IgD-negative memory B cell (primary cell): Measurements from ENCODE around the gene DUS3L. TPM values are rescaled to one million over a fixed set of nuclear protein-coding genes. Genes with fewer than 3 reads are reported as not detected.
"Not testable (repeated sequence)": the region's sequence is repeated elsewhere in the genome, so short reads cannot be mapped to it uniquely, and the experiment has no call there.

Experiments used
- H3K27ac Mint-ChIP-seq, 3 donors: one replicate each; pipeline ENCODE4 v1.8.0; 2020 to 2022; ENCODE audit warnings: mild to moderate bottlenecking in 3 of 3, mixed read lengths in 3 of 3, moderate library complexity in 1 of 3
- H3K27me3 Mint-ChIP-seq: one replicate; pipeline ENCODE4 v1.8.0; 2021; ENCODE audit warnings: mixed read lengths
- H3K36me3 Mint-ChIP-seq: one replicate; pipeline ENCODE4 v1.8.0; 2020; ENCODE audit warnings: mild to moderate bottlenecking, mixed read lengths
- H3K4me1 Mint-ChIP-seq, 3 donors: one replicate each; pipeline ENCODE4 v1.8.0; 2020 to 2022; ENCODE audit warnings: mixed read lengths in 3 of 3, mild to moderate bottlenecking in 1 of 3
- H3K4me3 Mint-ChIP-seq, 4 donors: one replicate each; pipeline ENCODE4 v1.8.0; 2020 to 2022; ENCODE audit warnings: mild to moderate bottlenecking in 4 of 4, mixed read lengths in 4 of 4, moderate library complexity in 3 of 4
- H3K9me3 Mint-ChIP-seq, 3 donors: one replicate each; pipeline ENCODE4 v1.8.0; 2020 to 2021; ENCODE audit warnings: mixed read lengths in 3 of 3, mild to moderate bottlenecking in 1 of 3
- polyA plus RNA-seq: library from polyadenylated mRNA; unstranded; fragments of 300-500 nt; fragmentation: Illumina TruSeq; gene quantifications from one replicate; pipeline ENCODE4 v1.2.3, GENCODE V29; 2021

DUS3L gene
- polyA plus RNA-seq, 1 donor from 2014 or later = 35.2 TPM

- Mint-ChIP-seq H3K36me3 (no peaks in the 10 kb centered on the region), H3K9me3 (no peaks in the 10 kb centered on the region), H3K27me3 (peaks cover 1% of the 10 kb centered on the region), H3K27ac (peak overlapping the region in 1 of 3 donors; percentile 13), H3K4me1 (no peaks in the 10 kb centered on the region), H3K4me3 (no peak overlapping the region)
Observed at GRCh38 chr19:5775668-5776309, 15.2 kb downstream of the DUS3L start.

GRCh38 chr19:5774921-5775320 is 16.0 kb downstream of the DUS3L start:
- Mint-ChIP-seq H3K27ac (no peak overlapping the region), H3K9me3 (no peaks in the 10 kb centered on the region), H3K36me3 (no peaks in the 10 kb centered on the region), H3K4me1 (no peaks in the 10 kb centered on the region), H3K4me3 (no peak overlapping the region), H3K27me3 (peaks cover 1% of the 10 kb centered on the region)

- Mint-ChIP-seq H3K27me3 (peaks cover 1% of the 10 kb centered on the region), H3K36me3 (no peaks in the 10 kb centered on the region), H3K4me3 (no peak overlapping the region), H3K4me1 (no peaks in the 10 kb centered on the region), H3K9me3 (no peaks in the 10 kb centered on the region), H3K27ac (no peak overlapping the region)
Observed at GRCh38 chr19:5773276-5773675, 17.7 kb downstream of the DUS3L start.

- H3K36me3 Mint-ChIP-seq = no peaks in the 10 kb centered on the region
- peaks cover 0 to 2% (median 0%) of the 10 kb centered on the region in 3 donors for H3K4me1 Mint-ChIP-seq
- H3K9me3 Mint-ChIP-seq = no peaks in the 10 kb centered on the region
- peaks cover 1% of the 10 kb centered on the region for H3K27me3 Mint-ChIP-seq
- no peak overlapping the region for H3K27ac Mint-ChIP-seq
- no peak overlapping the region for H3K4me3 Mint-ChIP-seq
Observed at GRCh38 chr19:5772416-5772815, 18.5 kb downstream of the DUS3L start.

- H3K9me3 Mint-ChIP-seq = peaks cover 0 to 1% (median 0%) of the 10 kb centered on the region in 3 donors
- no peak overlapping the region for H3K4me3 Mint-ChIP-seq
- H3K27me3 Mint-ChIP-seq = no peaks in the 10 kb centered on the region
- peaks cover 0 to 2% (median 0%) of the 10 kb centered on the region in 3 donors for H3K4me1 Mint-ChIP-seq
- no peak overlapping the region for H3K27ac Mint-ChIP-seq
- H3K36me3 Mint-ChIP-seq = no peaks in the 10 kb centered on the region
Observed at GRCh38 chr19:5767949-5768348, 23.0 kb downstream of the DUS3L start.

- Mint-ChIP-seq H3K27me3 (peaks cover 4% of the 10 kb centered on the region), H3K36me3 (no peaks in the 10 kb centered on the region), H3K27ac (no peak overlapping the region)
Observed at GRCh38 chr19:5765220-5765619, 25.7 kb downstream of the DUS3L start.

GRCh38 chr19:5762608-5763217 is 28.2 kb downstream of the DUS3L start:
- no peaks in the 10 kb centered on the region for H3K36me3 Mint-ChIP-seq
- peaks cover 0 to 3% (median 1%) of the 10 kb centered on the region in 3 donors for H3K9me3 Mint-ChIP-seq
- peaks cover 7% of the 10 kb centered on the region for H3K27me3 Mint-ChIP-seq
- H3K27ac Mint-ChIP-seq = no peak overlapping the region
- no peaks in the 10 kb centered on the region for H3K4me1 Mint-ChIP-seq
- H3K4me3 Mint-ChIP-seq = no peak overlapping the region

More at GRCh38 chr19:5765220-5765619, 25.7 kb downstream of the DUS3L start:
- Mint-ChIP-seq H3K4me1 (peaks cover 0 to 2% (median 0%) of the 10 kb centered on the region in 3 donors), H3K9me3 (peaks cover 0 to 3% (median 1%) of the 10 kb centered on the region in 3 donors), H3K4me3 (no peak overlapping the region)

- Mint-ChIP-seq H3K4me3 (no peak overlapping the region), H3K27ac (peak overlapping the region in 1 of 3 donors; percentile 58), H3K4me1 (no peaks in the 10 kb centered on the region), H3K36me3 (no peaks in the 10 kb centered on the region), H3K9me3 (no peaks in the 10 kb centered on the region), H3K27me3 (peaks cover 8% of the 10 kb centered on the region)
Observed at GRCh38 chr19:5753743-5754142, 37.2 kb downstream of the DUS3L start.

GRCh38 chr19:5751709-5752108 is 39.3 kb downstream of the DUS3L start:
- peaks cover 3% of the 10 kb centered on the region for H3K27me3 Mint-ChIP-seq
- no peak overlapping the region for H3K4me3 Mint-ChIP-seq
- H3K9me3 Mint-ChIP-seq = no peaks in the 10 kb centered on the region
- no peaks in the 10 kb centered on the region for H3K36me3 Mint-ChIP-seq
- no peak overlapping the region for H3K27ac Mint-ChIP-seq
- no peaks in the 10 kb centered on the region for H3K4me1 Mint-ChIP-seq

- Mint-ChIP-seq H3K36me3 (no peaks in the 10 kb centered on the region), H3K27me3 (peaks cover 3% of the 10 kb centered on the region), H3K4me3 (no peak overlapping the region), H3K27ac (no peak overlapping the region), H3K4me1 (no peaks in the 10 kb centered on the region), H3K9me3 (no peaks in the 10 kb centered on the region)
Observed at GRCh38 chr19:5749505-5749904, 41.5 kb downstream of the DUS3L start.

- H3K36me3 Mint-ChIP-seq, H3K9me3 Mint-ChIP-seq, H3K4me1 Mint-ChIP-seq, H3K4me3 Mint-ChIP-seq, H3K27ac Mint-ChIP-seq, H3K27me3 Mint-ChIP-seq: not testable (repeated sequence)
Observed at GRCh38 chr19:5748920-5749319, 42.0 kb downstream of the DUS3L start.

GRCh38 chr19:5744999-5745398 is 46.0 kb downstream of the DUS3L start:
- H3K27me3 Mint-ChIP-seq, H3K4me3 Mint-ChIP-seq, H3K27ac Mint-ChIP-seq, H3K4me1 Mint-ChIP-seq, H3K36me3 Mint-ChIP-seq, H3K9me3 Mint-ChIP-seq: not testable (repeated sequence)

GRCh38 chr19:5743630-5744029 is 47.3 kb downstream of the DUS3L start:
- peak overlapping the region in 1 of 3 donors; percentile 9 for H3K27ac Mint-ChIP-seq
- H3K36me3 Mint-ChIP-seq = no peaks in the 10 kb centered on the region
- no peaks in the 10 kb centered on the region for H3K4me1 Mint-ChIP-seq
- H3K27me3 Mint-ChIP-seq = peaks cover 4% of the 10 kb centered on the region
- no peak overlapping the region for H3K4me3 Mint-ChIP-seq
- peaks cover 2 to 4% (median 3%) of the 10 kb centered on the region in 3 donors for H3K9me3 Mint-ChIP-seq

GRCh38 chr19:5742051-5742450 is 48.9 kb downstream of the DUS3L start:
- H3K36me3 Mint-ChIP-seq = no peaks in the 10 kb centered on the region
- peaks cover 2 to 4% (median 3%) of the 10 kb centered on the region in 3 donors for H3K9me3 Mint-ChIP-seq
- H3K27me3 Mint-ChIP-seq = peaks cover 4% of the 10 kb centered on the region
- H3K4me3 Mint-ChIP-seq = no peak overlapping the region
- H3K27ac Mint-ChIP-seq = no peak overlapping the region
- no peaks in the 10 kb centered on the region for H3K4me1 Mint-ChIP-seq

GRCh38 chr19:5738423-5738822 is 52.5 kb downstream of the DUS3L start:
- Mint-ChIP-seq H3K4me3 (no peak overlapping the region), H3K27ac (no peak overlapping the region), H3K4me1 (no peaks in the 10 kb centered on the region), H3K27me3 (peaks cover 6% of the 10 kb centered on the region), H3K36me3 (no peaks in the 10 kb centered on the region), H3K9me3 (peaks cover 0 to 4% (median 3%) of the 10 kb centered on the region in 3 donors)
